ENCODE measurements around the gene EARS2.

DNA sequence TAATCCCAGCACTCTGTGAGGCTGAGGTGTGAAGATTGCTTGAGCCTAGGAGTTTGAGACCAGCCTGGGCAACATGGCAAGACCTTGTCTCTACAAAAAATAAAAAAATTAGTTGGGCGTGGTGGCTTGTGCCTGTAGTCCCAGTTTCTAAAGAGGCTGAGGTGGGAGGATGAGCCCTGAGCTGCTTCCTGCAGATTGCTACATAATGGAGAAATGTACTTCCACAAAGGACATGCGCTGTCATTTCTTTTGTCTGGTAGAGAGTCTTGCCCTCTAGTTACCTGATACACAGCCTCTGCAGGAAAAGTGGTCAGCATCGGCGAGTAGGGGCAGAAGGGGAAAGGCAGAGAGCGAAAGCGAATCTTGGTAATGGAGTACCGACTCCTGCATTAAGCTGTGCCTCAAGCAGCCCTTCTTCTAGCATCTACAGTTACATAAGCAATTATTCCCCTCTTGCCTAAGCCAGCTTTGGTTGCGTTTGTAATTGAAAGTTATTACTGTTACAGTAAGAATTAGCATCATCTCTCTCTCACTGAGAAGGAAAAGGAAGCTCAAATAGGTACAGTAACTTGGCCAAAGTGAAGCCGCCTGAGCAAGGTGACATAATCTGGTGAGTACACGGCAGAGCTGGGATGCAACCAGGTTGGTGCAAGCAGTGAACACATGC is 28.4 kb downstream of the EARS2 start:
- TF ChIP-seq, protein P1, sequence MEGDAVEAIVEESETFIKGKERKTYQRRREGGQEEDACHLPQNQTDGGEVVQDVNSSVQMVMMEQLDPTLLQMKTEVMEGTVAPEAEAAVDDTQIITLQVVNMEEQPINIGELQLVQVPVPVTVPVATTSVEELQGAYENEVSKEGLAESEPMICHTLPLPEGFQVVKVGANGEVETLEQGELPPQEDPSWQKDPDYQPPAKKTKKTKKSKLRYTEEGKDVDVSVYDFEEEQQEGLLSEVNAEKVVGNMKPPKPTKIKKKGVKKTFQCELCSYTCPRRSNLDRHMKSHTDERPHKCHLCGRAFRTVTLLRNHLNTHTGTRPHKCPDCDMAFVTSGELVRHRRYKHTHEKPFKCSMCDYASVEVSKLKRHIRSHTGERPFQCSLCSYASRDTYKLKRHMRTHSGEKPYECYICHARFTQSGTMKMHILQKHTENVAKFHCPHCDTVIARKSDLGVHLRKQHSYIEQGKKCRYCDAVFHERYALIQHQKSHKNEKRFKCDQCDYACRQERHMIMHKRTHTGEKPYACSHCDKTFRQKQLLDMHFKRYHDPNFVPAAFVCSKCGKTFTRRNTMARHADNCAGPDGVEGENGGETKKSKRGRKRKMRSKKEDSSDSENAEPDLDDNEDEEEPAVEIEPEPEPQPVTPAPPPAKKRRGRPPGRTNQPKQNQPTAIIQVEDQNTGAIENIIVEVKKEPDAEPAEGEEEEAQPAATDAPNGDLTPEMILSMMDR (IDR thresholded peaks at IDR 0.05) = no peak
- TF ChIP-seq POLR2A (IDR thresholded peaks at IDR 0.05) = no peak
- no peak for TF ChIP-seq EP300 (IDR thresholded peaks at IDR 0.05)

Measured in ovary (tissue), 3 donors.